SK-N-SH (cell line): Measurements from ENCODE around the gene TAC3. TPM values are rescaled to one million over a fixed set of nuclear protein-coding genes. Genes with fewer than 3 reads are reported as not detected.
A peak's percentile ranks its signal among the peaks of the same experiment; 100 is the strongest.

Experiments used
- CTCF ChIA-PET: fragments of 300-600, 350-600 bp; formaldehyde crosslinking; extraction: SDS; loops from one replicate; lab custom pipeline; 2021; lab: Yijun Ruan, JAX
- POLR2A ChIA-PET: fragments of 350-600 bp; sonication (Branson Sonifier 250); formaldehyde crosslinking; extraction: SDS; loops from one replicate; lab custom pipeline; 2020; ENCODE audit warnings: antibody characterized with exemption, inconsistent platforms; lab: Yijun Ruan, JAX
- DNase-seq: peaks from one replicate; pipeline ENCODE4 v3.0.0; 2012
- H2AFZ ChIP-seq: fragments of 200-600 bp; sonication (generic); 2 replicates; pipeline ENCODE4 v1.8.1; 2016; ENCODE audit warnings: antibody characterized with exemption, mild to moderate bottlenecking, low read depth
- H3F3A ChIP-seq: fragments of 200-600 bp; sonication (generic); replicated peaks from 2 replicates; pipeline ENCODE3; 2016; ENCODE audit warnings: antibody characterized with exemption, mild to moderate bottlenecking; ENCODE audit not compliant: insufficient read depth
- H3K27ac ChIP-seq, 2 experiments: fragments of 200-500 bp in 1 of 2; fragments of 200-600 bp in 1 of 2; sonication (Bioruptor generic) in 1 of 2; sonication (generic), shearing (Covaris generic) in 1 of 2; 2 replicates each; pipeline versions ENCODE4 v1.5.1 to v1.6.1; 2014 to 2016; ENCODE audit warnings: low read depth in 2 of 2, inconsistent platforms in 1 of 2, low read length in 1 of 2, mild to moderate bottlenecking in 1 of 2, mixed read lengths in 1 of 2
- H3K27me3 ChIP-seq: fragments of 200-600 bp; sonication (generic), shearing (Covaris generic); 2 replicates; pipeline ENCODE4 v1.6.1; 2016; ENCODE audit warnings: mixed run types; ENCODE audit not compliant: insufficient read depth
- H3K36me3 ChIP-seq, 2 experiments: fragments of 200-500 bp in 1 of 2; fragments of 200-600 bp in 1 of 2; sonication (Bioruptor generic) in 1 of 2; sonication (generic) in 1 of 2; replicated peaks in 1 of 2; 2 replicates each; pipeline versions ENCODE3 to v1.5.1; 2014 to 2016; ENCODE audit warnings: low read length in 1 of 2, mild to moderate bottlenecking in 1 of 2; ENCODE audit not compliant: insufficient read depth in 2 of 2, control insufficient read depth in 1 of 2
- H3K4me1 ChIP-seq, 2 experiments: fragments of 200-500 bp in 1 of 2; fragments of 200-600 bp in 1 of 2; sonication (Bioruptor generic) in 1 of 2; sonication (generic), shearing (Covaris generic) in 1 of 2; 2 replicates each; pipeline versions ENCODE4 v1.5.1 to v1.6.1; 2014 to 2016; ENCODE audit warnings: low read depth in 1 of 2, low read length in 1 of 2, mixed run types in 1 of 2; ENCODE audit not compliant: insufficient read depth in 2 of 2, control insufficient read depth in 1 of 2
- H3K4me2 ChIP-seq: fragments of 200-600 bp; sonication (generic), shearing (Covaris generic); 2 replicates; pipeline ENCODE4 v1.6.1; 2017; ENCODE audit warnings: mixed run types
- H3K4me3 ChIP-seq, 2 experiments: fragments of 200-500 bp in 1 of 2; fragments of 200-600 bp in 1 of 2; sonication (Bioruptor generic) in 1 of 2; sonication (generic), shearing (Covaris generic) in 1 of 2; 2 replicates each; pipeline versions ENCODE4 v1.5.1 to v1.8.1; 2014 to 2016; ENCODE audit warnings: low read depth in 2 of 2, inconsistent platforms in 1 of 2, low read length in 1 of 2, mild to moderate bottlenecking in 1 of 2, mixed read lengths in 1 of 2, moderate library complexity in 1 of 2
- H3K79me2 ChIP-seq: fragments of 200-600 bp; sonication (generic); 2 replicates; pipeline ENCODE4 v1.8.1; 2017; ENCODE audit warnings: mild to moderate bottlenecking; ENCODE audit not compliant: insufficient read depth
- H3K9ac ChIP-seq: fragments of 200-600 bp; sonication (generic); 2 replicates; pipeline ENCODE4 v1.6.1; 2017; ENCODE audit warnings: mixed run types
- H3K9me2 ChIP-seq: fragments of 200-600 bp; sonication (generic); 2 replicates; pipeline ENCODE4 v1.6.1; 2017; ENCODE audit warnings: mixed run types
- H3K9me3 ChIP-seq: fragments of 200-600 bp; sonication (generic); 2 replicates; pipeline ENCODE4 v1.6.1; 2017; ENCODE audit warnings: mixed run types, mild to moderate bottlenecking, moderate library complexity
- H4K20me1 ChIP-seq: fragments of 200-600 bp; sonication (generic); 2 replicates; pipeline ENCODE4 v1.6.1; 2017; ENCODE audit warnings: mild to moderate bottlenecking, mixed run types; ENCODE audit not compliant: insufficient read depth
- CHD2 ChIP-seq: fragments of 150-350 bp; IDR thresholded peaks from 2 replicates; pipeline ENCODE4 v1.6.1; 2018; ENCODE audit warnings: low read length; ENCODE audit not compliant: partially characterized antibody
- FOXM1 ChIP-seq: IDR thresholded peaks from 2 replicates; pipeline ENCODE4 v1.4.0; 2012; ENCODE audit warnings: low read depth, mild to moderate bottlenecking
- GABPA ChIP-seq: IDR thresholded peaks from 2 replicates; pipeline ENCODE4 v1.4.0; 2012; ENCODE audit warnings: low read depth, mild to moderate bottlenecking
- MEF2A ChIP-seq: IDR thresholded peaks from 2 replicates; pipeline ENCODE4 v1.4.0; 2012; ENCODE audit warnings: low read depth, borderline replicate concordance
- NFIC ChIP-seq: IDR thresholded peaks from 2 replicates; pipeline ENCODE4 v1.4.0; 2012; ENCODE audit warnings: borderline replicate concordance
- NRF1 ChIP-seq: IDR thresholded peaks from 2 replicates; pipeline ENCODE4 v1.6.1; 2012; ENCODE audit warnings: low read depth, mild to moderate bottlenecking, low read length
- POLR2AphosphoS5 ChIP-seq: IDR thresholded peaks from 2 replicates; pipeline ENCODE4 v1.6.1; 2012; ENCODE audit warnings: low read depth, low read length
- RAD21 ChIP-seq: IDR thresholded peaks from 2 replicates; pipeline ENCODE4 v1.6.1; 2012; ENCODE audit warnings: mild to moderate bottlenecking, low read length
- SMC3 ChIP-seq: IDR thresholded peaks from 2 replicates; pipeline ENCODE4 v1.6.1; 2012; ENCODE audit warnings: low read depth, low read length, improper control_type of control experiment
- TAF1 ChIP-seq: IDR thresholded peaks from 2 replicates; pipeline ENCODE4 v1.6.1; 2012; ENCODE audit warnings: low read depth, mild to moderate bottlenecking, low read length, moderate library complexity, borderline replicate concordance
- TCF12 ChIP-seq: IDR thresholded peaks from 2 replicates; pipeline ENCODE4 v1.4.0; 2012
- WGBS: methylation state at CpG from one replicate; pipeline ENCODE4 v1.1.6; 2017; ENCODE audit warnings: low lambda C conversion rate; 5-methylcytosine and 5-hydroxymethylcytosine counted together
- polyA plus RNA-seq, 3 experiments: library from polyadenylated mRNA; depleted of rRNA; stranded (reverse); fragments of >200 nt; gene quantifications; 2 replicates each; pipeline ENCODE4 v1.2.3, GENCODE V29; 2012
- TF ChIP-seq, protein P1 (sequence below): fragments of 200-600 bp; sonication (generic); IDR thresholded peaks from 2 replicates; pipeline ENCODE4 v1.6.1; 2017; ENCODE audit warnings: antibody characterized with exemption, mild to moderate bottlenecking, moderate library complexity
- TF ChIP-seq, protein P2 (sequence below): IDR thresholded peaks from 2 replicates; pipeline ENCODE4 v1.4.0; 2012; ENCODE audit warnings: low read depth
- TF ChIP-seq, protein P3 (sequence below): fragments of 150-350 bp; IDR thresholded peaks from 2 replicates; pipeline ENCODE4 v1.6.1; 2016; ENCODE audit warnings: mild to moderate bottlenecking, low read depth, low read length
- TF ChIP-seq, protein P4 (sequence below): IDR thresholded peaks from 2 replicates; pipeline ENCODE4 v1.4.0; 2012; ENCODE audit warnings: low read depth, borderline replicate concordance
- TF ChIP-seq, protein P5 (sequence below): IDR thresholded peaks from 2 replicates; pipeline ENCODE4; 2012

Gene TAC3
- polyA plus RNA-seq, 1 of the 3 experiments (the other 2 are of a cell fraction), result not detected

DNA sequence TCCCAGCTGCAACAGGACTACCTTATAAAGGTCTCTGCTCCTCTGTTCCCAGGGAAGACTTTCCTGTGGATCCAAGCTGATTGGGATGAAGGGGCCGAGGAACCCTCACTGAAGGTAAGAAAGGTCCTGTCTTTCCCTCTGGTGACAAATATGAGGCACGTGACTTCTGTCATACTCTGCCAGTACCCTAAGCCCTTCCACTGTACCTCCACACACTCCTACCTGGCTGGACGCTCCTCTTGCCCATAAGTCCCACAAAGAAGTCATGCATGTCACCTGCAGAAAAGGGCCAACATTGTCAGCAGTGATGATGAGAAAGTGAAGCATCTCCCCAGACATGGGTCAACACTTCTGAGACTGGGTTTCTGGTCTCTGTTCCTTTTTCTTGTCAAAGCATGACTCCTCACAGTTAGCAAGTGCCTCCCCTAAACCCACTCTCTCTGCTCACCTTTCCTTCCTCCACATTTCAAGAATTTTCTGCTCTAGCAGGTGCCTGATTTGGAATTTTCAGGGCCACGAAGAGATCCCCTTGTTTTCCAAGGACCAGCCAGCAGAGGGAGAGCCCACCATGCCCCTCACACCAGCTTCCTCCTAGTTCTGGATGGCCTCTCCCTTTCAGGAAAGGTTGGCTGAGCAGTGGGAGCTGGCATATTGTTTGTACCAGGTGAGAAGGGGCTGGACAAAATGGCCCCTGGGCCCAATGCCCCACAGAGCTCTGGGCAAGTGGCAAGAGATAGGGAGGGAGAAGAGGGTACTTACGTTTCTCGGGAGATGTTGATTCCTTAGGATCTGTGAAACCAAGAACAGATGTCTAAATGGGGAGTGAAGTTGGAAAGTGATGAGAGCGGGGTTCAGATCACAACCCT lies 3.5 kb downstream of the TAC3 start:
- H3K27ac ChIP-seq, result no peak overlapping the region
- WGBS, result 53% methylated on average over 7 of the region's 7 CpGs
- H4K20me1 ChIP-seq, result no peaks in the 10 kb centered on the region
- CTCF ChIA-PET, result interaction anchor here (0.6 to 15.0 kb wide), 10 partner anchors 9 to 99 kb away, joined by 3 to 257 read pairs (median 4); partner anchors contain the start of gene STAT6
- peaks cover 0 to 8% of the 10 kb centered on the region in 2 experiments; a peak in 1 of 4 replicates for H3K4me1 ChIP-seq
- H3K9me3 ChIP-seq, result no peaks in the 10 kb centered on the region
- POLR2A ChIA-PET, result interaction anchor here (0.6 kb wide), 1 partner anchor 49 kb away, joined by 3 read pairs; no protein-coding TSS in a partner anchor
- peak; percentile 56 for TF ChIP-seq RAD21
- TF ChIP-seq, protein P1, sequence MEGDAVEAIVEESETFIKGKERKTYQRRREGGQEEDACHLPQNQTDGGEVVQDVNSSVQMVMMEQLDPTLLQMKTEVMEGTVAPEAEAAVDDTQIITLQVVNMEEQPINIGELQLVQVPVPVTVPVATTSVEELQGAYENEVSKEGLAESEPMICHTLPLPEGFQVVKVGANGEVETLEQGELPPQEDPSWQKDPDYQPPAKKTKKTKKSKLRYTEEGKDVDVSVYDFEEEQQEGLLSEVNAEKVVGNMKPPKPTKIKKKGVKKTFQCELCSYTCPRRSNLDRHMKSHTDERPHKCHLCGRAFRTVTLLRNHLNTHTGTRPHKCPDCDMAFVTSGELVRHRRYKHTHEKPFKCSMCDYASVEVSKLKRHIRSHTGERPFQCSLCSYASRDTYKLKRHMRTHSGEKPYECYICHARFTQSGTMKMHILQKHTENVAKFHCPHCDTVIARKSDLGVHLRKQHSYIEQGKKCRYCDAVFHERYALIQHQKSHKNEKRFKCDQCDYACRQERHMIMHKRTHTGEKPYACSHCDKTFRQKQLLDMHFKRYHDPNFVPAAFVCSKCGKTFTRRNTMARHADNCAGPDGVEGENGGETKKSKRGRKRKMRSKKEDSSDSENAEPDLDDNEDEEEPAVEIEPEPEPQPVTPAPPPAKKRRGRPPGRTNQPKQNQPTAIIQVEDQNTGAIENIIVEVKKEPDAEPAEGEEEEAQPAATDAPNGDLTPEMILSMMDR, result no peak
- no peak overlapping the region for H3K9ac ChIP-seq
- no peaks in the 10 kb centered on the region for H3K79me2 ChIP-seq
- no peak for DNase-seq
- H3K4me3 ChIP-seq, result no peak overlapping the region
- H3F3A ChIP-seq, result no peaks in the 10 kb centered on the region
- H3K9me2 ChIP-seq, result no peaks in the 10 kb centered on the region
- peaks cover 38% of the 10 kb centered on the region for H3K27me3 ChIP-seq
- H2AFZ ChIP-seq, result no peak overlapping the region
- H3K4me2 ChIP-seq, result no peak overlapping the region
- H3K36me3 ChIP-seq, result no peaks in the 10 kb centered on the region

DNA sequence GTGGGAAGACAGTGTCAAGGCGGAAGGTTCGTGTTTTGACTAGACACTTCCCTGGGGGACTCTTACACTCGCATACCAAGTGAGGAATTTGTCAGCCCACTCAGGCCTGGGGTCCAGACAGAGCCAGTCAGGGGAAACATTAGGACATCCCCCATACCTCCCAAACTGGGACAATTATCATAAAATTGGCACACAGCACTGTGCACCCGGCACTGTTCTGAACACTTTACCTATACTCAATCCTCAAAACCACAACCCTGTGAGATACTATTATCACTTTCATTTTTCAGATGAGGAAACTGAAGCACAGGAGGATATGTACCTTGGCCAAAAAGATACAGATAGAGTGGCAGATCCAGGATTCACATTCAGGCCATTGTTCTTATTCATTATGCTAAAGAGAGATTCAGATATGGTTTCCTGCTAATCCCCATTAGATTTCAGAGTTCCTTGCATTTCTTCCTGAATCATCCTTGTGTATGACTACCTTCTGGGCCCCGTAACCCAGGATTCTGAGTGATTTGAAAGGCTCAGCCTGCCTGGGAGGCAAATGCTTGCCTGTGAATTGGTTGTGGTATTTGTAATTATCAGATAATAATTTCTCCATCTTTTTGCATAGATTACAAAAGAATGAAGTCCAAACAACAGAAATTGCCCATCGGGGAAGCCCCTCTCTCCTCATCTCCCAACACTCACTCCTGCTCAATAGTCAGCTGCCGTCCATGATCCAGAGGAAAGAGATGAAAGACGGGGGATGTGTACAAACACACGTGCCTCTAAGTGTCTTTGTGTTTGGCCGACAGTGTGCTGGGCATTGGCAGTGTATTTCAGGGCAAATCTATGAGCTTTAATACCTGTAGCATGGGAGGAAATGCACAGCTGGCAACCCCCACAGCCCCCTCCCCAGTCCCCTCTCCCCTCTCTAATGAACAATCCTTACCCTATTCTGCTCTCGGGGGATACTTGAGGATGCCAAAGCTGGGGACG lies 4.6 kb downstream of the TAC3 start:
- no peak overlapping the region for H2AFZ ChIP-seq
- no peak for DNase-seq
- WGBS, result 68% methylated on average over 12 of the region's 12 CpGs
- peaks cover 0 to 11% of the 10 kb centered on the region in 2 experiments; a peak in 1 of 4 replicates for H3K4me1 ChIP-seq
- H3K79me2 ChIP-seq, result no peaks in the 10 kb centered on the region
- H3K4me2 ChIP-seq, result no peak overlapping the region
- no peaks in the 10 kb centered on the region for H3K9me3 ChIP-seq
- no peaks in the 10 kb centered on the region for H3K9me2 ChIP-seq
- H4K20me1 ChIP-seq, result no peaks in the 10 kb centered on the region
- POLR2A ChIA-PET, result no interaction called here
- H3F3A ChIP-seq, result no peaks in the 10 kb centered on the region
- CTCF ChIA-PET, result interaction anchor here (0.9 to 15.0 kb wide), 11 partner anchors 8 to 100 kb away, joined by 3 to 257 read pairs (median 5); partner anchors contain the start of gene STAT6
- H3K36me3 ChIP-seq, result no peaks in the 10 kb centered on the region
- H3K27me3 ChIP-seq, result peaks cover 38% of the 10 kb centered on the region
- H3K9ac ChIP-seq, result no peak overlapping the region
- no peak overlapping the region for H3K27ac ChIP-seq
- H3K4me3 ChIP-seq, result no peak overlapping the region
- TF ChIP-seq MEF2A (no peak), POLR2AphosphoS5 (no peak), GABPA (no peak), SMC3 (no peak), CHD2 (no peak), FOXM1 (no peak), TAF1 (no peak), NFIC (no peak), TCF12 (no peak), NRF1 (no peak)
- TF ChIP-seq, protein P2, sequence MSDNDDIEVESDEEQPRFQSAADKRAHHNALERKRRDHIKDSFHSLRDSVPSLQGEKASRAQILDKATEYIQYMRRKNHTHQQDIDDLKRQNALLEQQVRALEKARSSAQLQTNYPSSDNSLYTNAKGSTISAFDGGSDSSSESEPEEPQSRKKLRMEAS, result no peak
- TF ChIP-seq, protein P3, sequence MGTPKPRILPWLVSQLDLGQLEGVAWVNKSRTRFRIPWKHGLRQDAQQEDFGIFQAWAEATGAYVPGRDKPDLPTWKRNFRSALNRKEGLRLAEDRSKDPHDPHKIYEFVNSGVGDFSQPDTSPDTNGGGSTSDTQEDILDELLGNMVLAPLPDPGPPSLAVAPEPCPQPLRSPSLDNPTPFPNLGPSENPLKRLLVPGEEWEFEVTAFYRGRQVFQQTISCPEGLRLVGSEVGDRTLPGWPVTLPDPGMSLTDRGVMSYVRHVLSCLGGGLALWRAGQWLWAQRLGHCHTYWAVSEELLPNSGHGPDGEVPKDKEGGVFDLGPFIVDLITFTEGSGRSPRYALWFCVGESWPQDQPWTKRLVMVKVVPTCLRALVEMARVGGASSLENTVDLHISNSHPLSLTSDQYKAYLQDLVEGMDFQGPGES, result no peak
- TF ChIP-seq, protein P4, sequence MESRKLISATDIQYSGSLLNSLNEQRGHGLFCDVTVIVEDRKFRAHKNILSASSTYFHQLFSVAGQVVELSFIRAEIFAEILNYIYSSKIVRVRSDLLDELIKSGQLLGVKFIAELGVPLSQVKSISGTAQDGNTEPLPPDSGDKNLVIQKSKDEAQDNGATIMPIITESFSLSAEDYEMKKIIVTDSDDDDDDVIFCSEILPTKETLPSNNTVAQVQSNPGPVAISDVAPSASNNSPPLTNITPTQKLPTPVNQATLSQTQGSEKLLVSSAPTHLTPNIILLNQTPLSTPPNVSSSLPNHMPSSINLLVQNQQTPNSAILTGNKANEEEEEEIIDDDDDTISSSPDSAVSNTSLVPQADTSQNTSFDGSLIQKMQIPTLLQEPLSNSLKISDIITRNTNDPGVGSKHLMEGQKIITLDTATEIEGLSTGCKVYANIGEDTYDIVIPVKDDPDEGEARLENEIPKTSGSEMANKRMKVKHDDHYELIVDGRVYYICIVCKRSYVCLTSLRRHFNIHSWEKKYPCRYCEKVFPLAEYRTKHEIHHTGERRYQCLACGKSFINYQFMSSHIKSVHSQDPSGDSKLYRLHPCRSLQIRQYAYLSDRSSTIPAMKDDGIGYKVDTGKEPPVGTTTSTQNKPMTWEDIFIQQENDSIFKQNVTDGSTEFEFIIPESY, result no peak
- TF ChIP-seq, protein P5, sequence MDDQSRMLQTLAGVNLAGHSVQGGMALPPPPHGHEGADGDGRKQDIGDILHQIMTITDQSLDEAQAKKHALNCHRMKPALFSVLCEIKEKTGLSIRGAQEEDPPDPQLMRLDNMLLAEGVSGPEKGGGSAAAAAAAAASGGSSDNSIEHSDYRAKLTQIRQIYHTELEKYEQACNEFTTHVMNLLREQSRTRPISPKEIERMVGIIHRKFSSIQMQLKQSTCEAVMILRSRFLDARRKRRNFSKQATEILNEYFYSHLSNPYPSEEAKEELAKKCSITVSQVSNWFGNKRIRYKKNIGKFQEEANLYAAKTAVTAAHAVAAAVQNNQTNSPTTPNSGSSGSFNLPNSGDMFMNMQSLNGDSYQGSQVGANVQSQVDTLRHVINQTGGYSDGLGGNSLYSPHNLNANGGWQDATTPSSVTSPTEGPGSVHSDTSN, result no peak
